Choroid plexus epithelial cell (primary cell): ENCODE measurements around the gene UCHL5.
"Not testable (repeated sequence)": the region's sequence is repeated elsewhere in the genome, so short reads cannot be mapped to it uniquely, and the experiment has no call there.

Experiments
- DNase-seq: peaks from one replicate; pipeline ENCODE4 v3.0.0-alpha.2; 2010; ENCODE audit warnings: low read depth
- H3K4me3 ChIP-seq: 2 replicates; pipeline ENCODE4 v1.5.1; 2011; ENCODE audit warnings: low read depth, mild to moderate bottlenecking, control low read depth, low read length, moderate library complexity
- TF ChIP-seq, protein P1 (sequence below): conservative IDR thresholded peaks from 2 replicates; pipeline ENCODE4 v1.5.1; 2011; ENCODE audit warnings: low read depth, mild to moderate bottlenecking, control low read depth, inconsistent platforms, low read length, moderate library complexity

UCHL5 gene

DNA sequence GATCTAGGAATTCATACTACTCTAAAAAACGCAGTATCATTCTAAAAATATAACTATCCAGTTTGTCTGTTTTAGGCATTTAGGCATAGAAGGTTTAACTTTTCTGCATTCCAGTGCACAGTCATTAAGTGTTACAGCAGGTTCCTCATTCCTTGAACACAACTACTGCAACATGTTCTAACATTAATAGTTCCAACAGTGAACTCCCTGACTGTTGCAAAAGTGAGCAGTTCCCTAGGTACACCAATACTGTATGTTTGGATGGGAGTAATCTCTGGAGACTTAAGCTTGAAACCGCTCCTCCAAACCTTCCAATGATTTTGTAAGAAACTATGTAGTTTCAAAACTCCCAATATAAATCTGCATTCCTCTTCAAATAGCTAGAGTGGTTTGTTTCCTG is 46.2 kb downstream of the UCHL5 start:
- peak; percentile 84 for DNase-seq
- H3K4me3 ChIP-seq, result no peak overlapping the region

DNA sequence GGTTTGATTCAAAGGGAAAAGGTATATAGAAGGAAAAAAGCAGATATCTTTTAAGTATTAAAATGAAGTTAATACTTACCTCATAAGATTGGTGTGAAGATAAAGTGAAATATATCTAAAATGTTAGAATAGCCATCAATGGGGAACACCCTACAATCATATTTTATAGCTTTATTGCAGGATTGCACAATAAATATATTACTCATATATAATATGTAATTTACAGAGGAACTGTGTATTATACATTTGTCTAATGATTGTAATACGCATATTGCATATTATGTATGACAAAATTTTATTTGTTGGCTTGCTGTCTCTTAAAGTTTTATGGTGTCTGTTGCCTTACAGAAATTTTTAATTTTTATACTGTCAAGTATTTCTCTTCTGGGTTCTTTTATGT is 47.8 kb downstream of the UCHL5 start:
- TF ChIP-seq, protein P1, sequence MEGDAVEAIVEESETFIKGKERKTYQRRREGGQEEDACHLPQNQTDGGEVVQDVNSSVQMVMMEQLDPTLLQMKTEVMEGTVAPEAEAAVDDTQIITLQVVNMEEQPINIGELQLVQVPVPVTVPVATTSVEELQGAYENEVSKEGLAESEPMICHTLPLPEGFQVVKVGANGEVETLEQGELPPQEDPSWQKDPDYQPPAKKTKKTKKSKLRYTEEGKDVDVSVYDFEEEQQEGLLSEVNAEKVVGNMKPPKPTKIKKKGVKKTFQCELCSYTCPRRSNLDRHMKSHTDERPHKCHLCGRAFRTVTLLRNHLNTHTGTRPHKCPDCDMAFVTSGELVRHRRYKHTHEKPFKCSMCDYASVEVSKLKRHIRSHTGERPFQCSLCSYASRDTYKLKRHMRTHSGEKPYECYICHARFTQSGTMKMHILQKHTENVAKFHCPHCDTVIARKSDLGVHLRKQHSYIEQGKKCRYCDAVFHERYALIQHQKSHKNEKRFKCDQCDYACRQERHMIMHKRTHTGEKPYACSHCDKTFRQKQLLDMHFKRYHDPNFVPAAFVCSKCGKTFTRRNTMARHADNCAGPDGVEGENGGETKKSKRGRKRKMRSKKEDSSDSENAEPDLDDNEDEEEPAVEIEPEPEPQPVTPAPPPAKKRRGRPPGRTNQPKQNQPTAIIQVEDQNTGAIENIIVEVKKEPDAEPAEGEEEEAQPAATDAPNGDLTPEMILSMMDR, result no peak
- H3K4me3 ChIP-seq, result no peak overlapping the region
- DNase-seq, result no peak

More for the DNA sequence above, 46.2 kb downstream of the UCHL5 start:
- TF ChIP-seq, protein P1, result no peak

DNA sequence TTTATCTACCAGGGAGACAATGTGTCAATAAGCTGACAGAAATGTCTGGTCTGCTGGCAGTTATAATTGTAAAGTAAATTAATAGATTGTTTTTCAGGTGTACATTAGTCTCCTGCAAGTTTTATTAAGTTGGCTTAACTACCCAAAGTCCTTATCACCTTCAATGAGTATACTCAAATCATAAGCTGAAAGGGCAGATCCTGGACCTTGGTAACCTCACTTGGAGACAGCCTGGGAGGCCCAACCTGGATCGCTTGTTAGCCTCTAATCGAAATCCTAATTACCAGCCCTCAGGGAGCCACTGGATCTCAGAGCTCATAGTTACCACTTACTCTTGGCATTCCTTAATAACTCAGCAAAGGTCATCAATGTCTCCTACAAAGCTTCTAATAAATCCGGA is 49.7 kb downstream of the UCHL5 start:
- TF ChIP-seq, protein P1, result no peak
- no peak for DNase-seq
- H3K4me3 ChIP-seq, result no peak overlapping the region

DNA sequence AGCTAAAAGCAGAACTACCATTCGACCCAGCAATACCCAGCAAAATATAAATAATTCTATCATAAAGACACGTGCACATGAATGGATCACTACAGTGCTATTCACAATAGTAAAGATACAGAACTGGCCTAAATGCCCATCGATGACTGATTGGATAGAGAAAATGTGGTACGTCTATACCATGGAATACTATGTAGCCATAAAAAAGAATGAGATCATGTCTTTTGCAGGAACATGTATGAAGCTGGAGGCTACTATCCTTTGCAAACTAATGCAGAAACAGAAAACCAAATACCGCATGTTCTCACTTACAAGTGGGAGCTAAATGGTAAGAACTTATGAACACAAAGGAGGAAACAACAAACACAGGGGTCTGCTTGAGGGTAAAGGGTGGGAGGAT is 53.4 kb downstream of the UCHL5 start:
- DNase-seq, result no peak
- H3K4me3 ChIP-seq, result no peak overlapping the region
- TF ChIP-seq, protein P1, result no peak

DNA sequence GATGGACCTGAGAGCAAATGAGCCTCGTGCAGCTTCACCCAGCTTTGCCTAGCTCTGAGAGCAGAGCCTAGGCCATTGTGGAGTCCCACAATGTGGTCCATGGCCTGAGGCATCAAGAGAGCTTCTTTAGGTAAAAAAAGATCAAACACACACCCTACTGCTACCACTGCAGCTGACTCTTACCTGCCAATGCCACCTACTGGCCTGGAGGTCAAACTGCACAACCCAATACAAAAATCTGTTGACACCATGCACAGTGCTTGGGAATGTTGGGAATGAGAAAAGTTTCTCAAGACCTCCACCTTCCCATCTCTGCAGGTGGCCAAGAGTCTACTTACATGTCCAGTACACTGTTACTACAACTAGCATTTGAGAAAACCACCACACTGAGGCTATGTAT is 60.6 kb downstream of the UCHL5 start:
- no peak overlapping the region for H3K4me3 ChIP-seq
- DNase-seq, result no peak
- TF ChIP-seq, protein P1, result peak; percentile 36

DNA sequence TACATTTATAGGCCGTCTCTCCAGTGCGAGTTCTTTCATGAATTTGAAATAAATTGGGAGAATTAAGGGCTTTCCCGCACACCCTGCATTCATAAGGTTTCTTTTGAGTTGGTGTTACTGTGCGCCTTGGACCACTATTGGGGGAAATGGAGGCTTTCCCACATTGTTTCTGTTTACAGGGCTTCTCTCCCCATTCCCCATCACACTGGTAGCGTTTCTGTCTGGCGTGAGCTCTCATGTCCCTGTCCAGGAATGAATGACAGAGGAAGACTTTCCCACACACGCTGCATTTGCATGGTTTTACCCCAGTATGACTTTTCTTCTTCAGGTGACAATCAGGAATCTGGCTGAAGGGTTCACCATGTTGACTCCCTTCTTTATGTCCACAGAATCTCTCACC is 65.0 kb downstream of the UCHL5 start:
- no peak overlapping the region for H3K4me3 ChIP-seq
- no peak for DNase-seq
- TF ChIP-seq, protein P1, result no peak

DNA sequence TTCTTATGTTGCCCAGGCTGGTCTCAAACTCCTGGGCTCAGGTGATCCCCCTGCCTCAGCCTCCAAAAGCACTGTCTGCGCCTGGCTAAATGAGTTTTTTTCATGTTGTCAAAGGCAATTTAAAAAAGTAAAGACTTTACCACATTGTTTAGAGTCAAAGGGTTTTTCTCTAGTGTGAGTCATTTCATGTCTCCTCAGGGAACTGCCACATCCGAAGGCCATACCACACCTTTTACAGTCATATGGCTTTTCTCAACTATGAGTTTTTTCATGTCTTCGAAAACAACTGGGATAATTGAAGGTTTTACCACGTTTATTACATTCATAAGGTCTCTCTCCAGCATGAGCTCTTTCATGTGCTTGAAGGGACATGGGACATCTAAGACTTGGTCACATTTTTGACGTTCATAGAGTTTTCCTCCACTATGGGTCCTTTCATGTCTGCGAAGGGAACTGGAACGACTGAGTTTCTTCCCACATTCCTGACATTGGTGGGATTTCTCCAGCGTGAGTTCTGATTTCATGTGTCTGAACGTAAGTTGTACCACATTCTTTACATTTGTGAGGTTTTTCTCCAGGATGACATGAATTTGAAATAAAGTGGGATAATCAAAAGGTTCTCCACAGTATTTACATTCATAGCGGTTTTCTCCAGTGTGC is 65.6 kb downstream of the UCHL5 start:
- TF ChIP-seq, protein P1, result no peak
- no peak overlapping the region for H3K4me3 ChIP-seq
- no peak for DNase-seq

DNA sequence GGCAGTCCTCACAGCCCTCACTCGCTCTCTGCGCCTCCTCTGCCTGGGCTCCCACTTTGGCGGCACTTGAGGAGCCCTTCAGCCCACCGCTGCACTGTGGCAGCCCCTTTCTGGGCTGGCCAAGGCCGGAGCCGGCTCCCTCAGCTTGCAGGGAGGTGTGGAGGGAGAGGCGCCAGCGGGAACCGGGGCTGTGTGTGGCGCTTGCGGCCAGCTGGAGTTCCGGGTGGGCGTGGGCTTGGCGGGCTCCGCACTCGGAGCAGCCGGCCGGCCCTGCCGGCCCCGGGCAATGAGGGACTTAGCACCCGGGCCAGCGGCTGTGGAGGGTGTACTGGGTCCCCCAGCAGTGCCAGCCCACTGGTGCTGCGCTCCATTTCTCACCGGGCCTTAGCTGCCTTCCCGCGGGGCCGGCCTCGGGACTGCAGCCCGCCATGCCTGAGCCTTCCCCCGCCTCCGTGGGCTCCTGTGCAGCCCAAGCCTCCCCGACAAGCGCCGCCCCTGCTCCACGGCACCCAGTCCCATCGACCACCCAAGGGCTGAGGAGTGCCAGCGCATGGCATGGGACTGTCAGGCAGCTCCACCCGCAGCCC is 72.3 kb downstream of the UCHL5 start:
- not testable (repeated sequence) for H3K4me3 ChIP-seq, DNase-seq
